PC-9 (cell line): ENCODE data around the gene COLEC11. TPM values are rescaled to one million over a fixed set of nuclear protein-coding genes. Genes with fewer than 3 reads are reported as not detected.

ENCODE experiments used
- BruUV-seq: library from RNA; stranded (reverse); fragments of 400-500 nt; replicated peaks from 2 replicates; lab custom pipeline; 2021; lab: Mats Ljungman, UMichigan
- CTCF ChIA-PET: fragments of 300-600 bp; sonication (Branson Sonifier 250); formaldehyde crosslinking; loops from one replicate; lab custom pipeline; 2022; ENCODE audit warnings: antibody characterized with exemption; lab: Charles Lee
- POLR2A ChIA-PET: fragments of 300-600 bp; sonication (Branson Sonifier 250); formaldehyde crosslinking; loops from one replicate; lab custom pipeline; 2022; ENCODE audit warnings: antibody characterized with exemption; ENCODE audit not compliant: unreplicated experiment; lab: Charles Lee
- DNase-seq, 2 experiments: peaks; one replicate each; pipeline versions ENCODE4 v3.0.0 to v3.0.0-alpha.2; 2015 to 2022; ENCODE audit warnings: mixed read lengths in 1 of 2
- H2AFZ ChIP-seq: fragments of 200-600 bp; sonication (generic); 2 replicates; pipeline ENCODE4 v1.8.1; 2017; ENCODE audit warnings: antibody characterized with exemption
- H3F3A ChIP-seq: fragments of 200-600 bp; sonication (generic); 2 replicates; pipeline ENCODE4 v1.8.1; 2017; ENCODE audit warnings: antibody characterized with exemption, mild to moderate bottlenecking, low read depth; ENCODE audit not compliant: insufficient read depth
- H3K27ac ChIP-seq: fragments of 200-600 bp; sonication (generic); 2 replicates; pipeline ENCODE4 v1.6.1; 2016; ENCODE audit warnings: mixed run types
- H3K27me3 ChIP-seq: fragments of 200-600 bp; sonication (generic); 2 replicates; pipeline ENCODE4 v1.6.1; 2016; ENCODE audit warnings: low read depth, mixed run types; ENCODE audit not compliant: insufficient read depth
- H3K36me3 ChIP-seq: fragments of 200-600 bp; sonication (generic); 2 replicates; pipeline ENCODE4 v1.6.1; 2016; ENCODE audit warnings: low read depth, mixed run types
- H3K4me1 ChIP-seq: fragments of 200-600 bp; sonication (generic); replicated peaks from 2 replicates; pipeline ENCODE4 v1.6.1; 2016; ENCODE audit warnings: mixed run types; ENCODE audit not compliant: insufficient read depth
- H3K4me2 ChIP-seq: fragments of 200-600 bp; sonication (generic); 2 replicates; pipeline ENCODE4 v1.6.1; 2017; ENCODE audit warnings: mixed run types
- H3K4me3 ChIP-seq: fragments of 200-600 bp; sonication (generic); 2 replicates; pipeline ENCODE4 v1.6.1; 2016; ENCODE audit warnings: mixed run types
- H3K79me2 ChIP-seq: fragments of 200-600 bp; sonication (generic); 2 replicates; pipeline ENCODE4 v1.6.1; 2017; ENCODE audit warnings: low read depth, mixed run types
- H3K9me2 ChIP-seq: fragments of 200-600 bp; sonication (generic); 2 replicates; pipeline ENCODE4 v1.8.1; 2017; ENCODE audit warnings: mild to moderate bottlenecking; ENCODE audit not compliant: insufficient read depth
- H3K9me3 ChIP-seq: fragments of 200-600 bp; sonication (generic); 2 replicates; pipeline ENCODE4 v1.8.1; 2016; ENCODE audit warnings: low read depth; ENCODE audit not compliant: insufficient read depth
- H4K20me1 ChIP-seq: fragments of 200-600 bp; sonication (generic); 2 replicates; pipeline ENCODE4 v1.8.1; 2017; ENCODE audit not compliant: insufficient read depth
- CTCF ChIP-seq: fragments of 200-600 bp; sonication (generic); conservative IDR thresholded peaks from 2 replicates; pipeline ENCODE4 v1.6.1; 2017; ENCODE audit warnings: mixed run types, antibody characterized with exemption, mild to moderate bottlenecking, moderate library complexity
- EZH2 ChIP-seq: fragments of 200-600 bp; sonication (generic); IDR thresholded peaks from 2 replicates; pipeline ENCODE4 v1.8.0; 2017; ENCODE audit warnings: antibody characterized with exemption, low read depth
- intact Hi-C: fragments of 100-400 bp; cut with micrococcal nuclease; formaldehyde crosslinking; loops from one replicate; pipeline ENCODE4 v1.10.0; 2022; ENCODE audit not compliant: unreplicated experiment
- total RNA-seq: library from RNA; stranded (reverse); gene quantifications from 2 replicates; pipeline ENCODE4 v1.2.3, GENCODE V29; 2021

Gene COLEC11
- total RNA-seq, 1 experiment from 2014 or later = 2.4 TPM

GRCh38 chr2:3596901-3597417 lies 2.0 kb downstream of the COLEC11 start:
- Histone ChIP-seq H3K27ac (no peak overlapping the region), H3K9me2 (no peaks in the 10 kb centered on the region), H3K9me3 (no peaks in the 10 kb centered on the region), H4K20me1 (no peaks in the 10 kb centered on the region), H3K4me2 (no peak overlapping the region), H3K4me1 (no peaks in the 10 kb centered on the region), H2AFZ (no peak overlapping the region), H3K36me3 (no peaks in the 10 kb centered on the region), H3K79me2 (no peaks in the 10 kb centered on the region), H3F3A (no peaks in the 10 kb centered on the region), H3K4me3 (no peak overlapping the region), H3K27me3 (no peaks in the 10 kb centered on the region)
- DNase-seq = no peak
- intact Hi-C loops = no loop called here
- TF ChIP-seq EZH2 (no peak), CTCF (no peak)
- ChIA-PET CTCF (no interaction called here), POLR2A (no interaction called here)
- BruUV-seq = no TSS peak

DNA sequence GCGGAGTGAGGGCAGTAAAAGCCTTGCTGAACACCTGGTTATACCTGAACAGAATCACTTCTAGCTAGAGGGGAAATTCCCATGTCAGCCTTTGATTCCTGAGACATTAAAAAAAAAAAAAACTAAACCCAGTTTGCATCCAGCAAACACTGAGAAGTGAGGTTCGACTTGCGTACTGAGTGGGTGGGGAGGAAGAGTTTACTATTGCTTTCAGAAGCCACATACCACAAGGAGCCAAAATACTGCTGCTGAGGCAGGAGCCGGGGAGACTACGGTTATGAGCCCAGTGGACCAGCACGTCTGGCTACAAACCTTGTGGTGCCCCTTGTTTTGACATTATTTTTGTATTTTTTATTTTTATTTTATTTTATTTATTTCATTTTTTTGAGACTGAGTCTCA lies 2.7 kb downstream of the COLEC11 start:
- H3K4me2 ChIP-seq = no peak overlapping the region
- no peak overlapping the region for H2AFZ ChIP-seq
- H4K20me1 ChIP-seq = no peaks in the 10 kb centered on the region
- H3F3A ChIP-seq = no peaks in the 10 kb centered on the region
- H3K36me3 ChIP-seq = no peaks in the 10 kb centered on the region
- no peak overlapping the region for H3K27ac ChIP-seq
- H3K9me2 ChIP-seq = no peaks in the 10 kb centered on the region
- no peak for DNase-seq
- H3K4me3 ChIP-seq = no peak overlapping the region
- H3K27me3 ChIP-seq = no peaks in the 10 kb centered on the region
- CTCF ChIA-PET = no interaction called here
- H3K9me3 ChIP-seq = no peaks in the 10 kb centered on the region
- no peak for TF ChIP-seq EZH2
- POLR2A ChIA-PET = no interaction called here
- H3K4me1 ChIP-seq = no peaks in the 10 kb centered on the region
- intact Hi-C loops = no loop called here
- BruUV-seq = no TSS peak
- no peaks in the 10 kb centered on the region for H3K79me2 ChIP-seq

GRCh38 chr2:3598197-3598910 lies 3.4 kb downstream of the COLEC11 start:
- Histone ChIP-seq H4K20me1 (no peaks in the 10 kb centered on the region), H3K79me2 (no peaks in the 10 kb centered on the region), H3K27me3 (no peaks in the 10 kb centered on the region), H3K27ac (no peak overlapping the region), H3K9me2 (no peaks in the 10 kb centered on the region), H2AFZ (no peak overlapping the region), H3K4me2 (no peak overlapping the region), H3F3A (no peaks in the 10 kb centered on the region), H3K9me3 (no peaks in the 10 kb centered on the region), H3K36me3 (no peaks in the 10 kb centered on the region), H3K4me3 (no peak overlapping the region), H3K4me1 (no peaks in the 10 kb centered on the region)
- TF ChIP-seq EZH2 (no peak), CTCF (no peak)
- CTCF ChIA-PET = no interaction called here
- intact Hi-C loops = no loop called here
- no TSS peak for BruUV-seq
- no peak for DNase-seq
- POLR2A ChIA-PET = no interaction called here
